ENCODE measurements around the gene HERC4.

Gene HERC4

DNA sequence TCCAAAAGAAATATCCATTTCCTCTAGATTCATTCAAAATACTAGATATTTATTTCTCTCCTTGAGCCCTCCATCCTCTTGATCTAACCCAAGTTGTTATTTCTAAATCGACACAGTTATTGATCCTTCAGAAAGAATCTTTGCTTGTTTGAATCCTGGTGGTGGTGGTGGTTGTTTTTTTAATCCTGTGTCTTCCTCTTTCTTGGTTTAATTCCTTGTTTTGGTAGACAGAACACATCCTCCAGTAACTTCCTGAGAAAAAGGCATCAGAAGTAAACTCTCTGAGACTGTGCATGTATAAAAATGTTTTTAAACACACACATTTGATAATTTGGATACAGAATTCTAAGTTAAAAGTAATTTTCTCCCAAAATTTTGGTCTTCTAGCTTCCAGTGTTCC, 140.7 kb downstream of the HERC4 start:
- H3K4me3 ChIP-seq (ENCODE audit: low read depth, low read length), result no peak overlapping the region
- TF ChIP-seq, protein P1, sequence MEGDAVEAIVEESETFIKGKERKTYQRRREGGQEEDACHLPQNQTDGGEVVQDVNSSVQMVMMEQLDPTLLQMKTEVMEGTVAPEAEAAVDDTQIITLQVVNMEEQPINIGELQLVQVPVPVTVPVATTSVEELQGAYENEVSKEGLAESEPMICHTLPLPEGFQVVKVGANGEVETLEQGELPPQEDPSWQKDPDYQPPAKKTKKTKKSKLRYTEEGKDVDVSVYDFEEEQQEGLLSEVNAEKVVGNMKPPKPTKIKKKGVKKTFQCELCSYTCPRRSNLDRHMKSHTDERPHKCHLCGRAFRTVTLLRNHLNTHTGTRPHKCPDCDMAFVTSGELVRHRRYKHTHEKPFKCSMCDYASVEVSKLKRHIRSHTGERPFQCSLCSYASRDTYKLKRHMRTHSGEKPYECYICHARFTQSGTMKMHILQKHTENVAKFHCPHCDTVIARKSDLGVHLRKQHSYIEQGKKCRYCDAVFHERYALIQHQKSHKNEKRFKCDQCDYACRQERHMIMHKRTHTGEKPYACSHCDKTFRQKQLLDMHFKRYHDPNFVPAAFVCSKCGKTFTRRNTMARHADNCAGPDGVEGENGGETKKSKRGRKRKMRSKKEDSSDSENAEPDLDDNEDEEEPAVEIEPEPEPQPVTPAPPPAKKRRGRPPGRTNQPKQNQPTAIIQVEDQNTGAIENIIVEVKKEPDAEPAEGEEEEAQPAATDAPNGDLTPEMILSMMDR (IDR thresholded peaks at IDR 0.05; ENCODE audit: low read depth, low read length, missing control alignments), result no peak
- in situ Hi-C loops (cut with HindIII; ENCODE audit: low sequenced_read_pairs), result no loop called here
- DNase-seq (ENCODE audit: low read depth), result no peak

- TF ChIP-seq, protein P1 (IDR thresholded peaks at IDR 0.05; ENCODE audit: low read depth, low read length, missing control alignments), result no peak
- in situ Hi-C loops (cut with HindIII; ENCODE audit: low sequenced_read_pairs), result no loop called here
- H3K4me3 ChIP-seq (ENCODE audit: low read depth, low read length), result no peak overlapping the region
- DNase-seq (ENCODE audit: low read depth), result no peak
These were observed 141.9 kb downstream of the HERC4 start for GRCh38 chr10:67933199-67933598.

DNA sequence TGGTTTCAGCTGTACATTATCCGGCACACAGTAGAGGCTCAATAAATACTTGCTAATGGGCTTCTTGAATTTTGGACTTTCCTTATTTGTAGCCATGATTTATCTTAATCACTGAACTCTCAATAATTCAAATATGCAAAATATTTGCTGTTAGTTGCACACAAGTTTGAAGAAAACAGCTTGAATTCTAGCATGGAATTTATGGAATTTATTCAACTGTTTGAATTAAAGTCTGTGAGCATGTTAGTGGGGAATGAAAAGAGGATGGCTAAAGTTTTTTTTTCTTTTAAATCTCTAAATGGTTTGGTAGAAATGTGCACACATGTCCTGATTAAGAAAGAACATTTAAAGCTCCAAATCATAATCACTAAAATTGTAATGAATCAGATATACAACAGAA, 148.1 kb downstream of the HERC4 start:
- DNase-seq (ENCODE audit: low read depth), result peak; percentile 19
- H3K4me3 ChIP-seq (ENCODE audit: low read depth, low read length), result no peak overlapping the region
- in situ Hi-C loops (cut with HindIII; ENCODE audit: low sequenced_read_pairs), result no loop called here
- TF ChIP-seq, protein P1 (IDR thresholded peaks at IDR 0.05; ENCODE audit: low read depth, low read length, missing control alignments), result no peak

- H3K4me3 ChIP-seq (ENCODE audit: low read depth, low read length), result no peak overlapping the region
- no peak for DNase-seq (ENCODE audit: low read depth)
- in situ Hi-C loops (cut with HindIII; ENCODE audit: low sequenced_read_pairs), result no loop called here
- TF ChIP-seq, protein P1 (IDR thresholded peaks at IDR 0.05; ENCODE audit: low read depth, low read length, missing control alignments), result no peak
These were observed 149.6 kb downstream of the HERC4 start for GRCh38 chr10:67925449-67926005.

DNA sequence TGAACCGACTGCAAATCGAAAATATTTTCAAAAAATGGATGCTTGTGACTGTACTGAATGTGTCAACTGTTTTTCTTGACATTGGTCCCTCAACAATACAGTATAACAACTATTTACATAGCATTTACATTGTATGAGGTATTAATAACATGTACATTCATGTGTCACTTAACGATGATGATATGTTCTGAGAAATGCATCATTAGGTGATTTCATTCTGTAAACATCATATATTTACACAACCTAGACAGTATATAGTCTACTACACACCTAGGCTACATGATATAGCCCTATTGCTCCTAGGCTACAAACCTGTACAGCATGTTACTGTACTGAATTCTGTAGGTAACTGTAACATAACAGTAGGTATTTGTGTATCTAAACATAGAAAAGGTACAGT, 150.9 kb downstream of the HERC4 start:
- in situ Hi-C loops (cut with HindIII; ENCODE audit: low sequenced_read_pairs), result no loop called here
- no peak overlapping the region for H3K4me3 ChIP-seq (ENCODE audit: low read depth, low read length)
- DNase-seq (ENCODE audit: low read depth), result no peak
- TF ChIP-seq, protein P1 (IDR thresholded peaks at IDR 0.05; ENCODE audit: low read depth, low read length, missing control alignments), result no peak

- DNase-seq (ENCODE audit: low read depth), result no peak
- no peak overlapping the region for H3K4me3 ChIP-seq (ENCODE audit: low read depth, low read length)
- in situ Hi-C loops (cut with HindIII; ENCODE audit: low sequenced_read_pairs), result no loop called here
- TF ChIP-seq, protein P1 (IDR thresholded peaks at IDR 0.05; ENCODE audit: low read depth, low read length, missing control alignments), result no peak
These were observed 151.5 kb downstream of the HERC4 start for GRCh38 chr10:67923551-67923950.

Measured in astrocyte of the cerebellum (primary cell).